ENCODE data around the gene GGT6.
A peak's percentile ranks its signal among the peaks of the same experiment; 100 is the strongest.

The GGT6 gene

DNA sequence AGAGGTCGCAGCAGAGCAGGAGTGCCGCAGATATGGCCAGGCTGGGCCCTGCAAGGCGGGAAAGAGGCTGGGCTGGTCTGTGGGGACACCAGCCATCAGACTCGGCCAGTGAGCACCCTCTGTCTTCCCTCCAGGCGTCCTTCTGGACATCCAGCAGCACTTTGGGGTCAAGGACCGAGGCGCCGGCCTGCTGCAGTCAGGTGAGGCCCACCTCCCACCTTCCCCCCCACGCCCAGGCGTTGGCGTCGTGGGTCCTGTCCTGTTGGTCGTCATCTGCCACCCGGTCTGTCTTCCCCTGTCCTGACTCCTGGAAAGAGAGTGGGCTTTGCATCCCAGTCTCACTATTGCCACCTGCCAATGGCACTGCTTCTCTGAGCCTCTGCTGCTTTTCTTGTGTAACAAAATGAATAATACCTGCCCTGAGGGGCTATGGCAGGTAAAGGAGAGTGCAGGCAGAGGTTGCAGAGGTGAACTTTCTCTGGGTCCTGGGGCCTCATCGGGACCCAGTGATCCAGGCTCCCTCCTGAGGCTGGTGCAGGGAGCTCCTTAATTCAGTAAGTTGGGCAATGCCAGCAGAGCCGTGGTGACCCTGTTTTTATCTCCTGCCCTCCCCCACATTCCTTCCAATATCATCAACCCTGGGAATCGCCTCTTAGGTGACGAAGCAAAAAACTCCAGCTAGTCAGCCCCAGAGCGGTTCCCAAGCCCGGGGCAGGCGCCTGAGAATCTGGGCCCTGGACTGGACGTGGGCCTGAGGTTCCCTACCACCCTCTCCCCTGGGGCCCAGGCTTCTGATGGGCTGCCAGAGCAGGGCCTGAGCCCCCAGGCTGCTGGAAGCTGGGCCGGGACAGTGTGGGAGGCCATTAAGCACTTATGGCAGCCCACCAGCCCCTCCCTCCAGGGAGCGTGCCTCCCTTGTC is 47.0 kb downstream of the GGT6 start:
- TF ChIP-seq CTCF (IDR thresholded peaks at IDR 0.05): no peak
- H3K27ac Mint-ChIP-seq: peak overlapping the region; percentile 36
- no peaks in the 10 kb centered on the region for H3K9me3 Mint-ChIP-seq
- peaks cover 47% of the 10 kb centered on the region for H3K4me1 Mint-ChIP-seq
- H3K36me3 Mint-ChIP-seq (ENCODE audit: low read depth): no peaks in the 10 kb centered on the region
- no peak for DNase-seq
- H3K4me3 Mint-ChIP-seq: no peak overlapping the region
- H3K27me3 Mint-ChIP-seq (ENCODE audit: low read depth, poor library complexity): peaks cover 21% of the 10 kb centered on the region

GRCh38 chr17:4512156-4513112 is 47.9 kb downstream of the GGT6 start:
- no peak overlapping the region for H3K27ac Mint-ChIP-seq

DNA sequence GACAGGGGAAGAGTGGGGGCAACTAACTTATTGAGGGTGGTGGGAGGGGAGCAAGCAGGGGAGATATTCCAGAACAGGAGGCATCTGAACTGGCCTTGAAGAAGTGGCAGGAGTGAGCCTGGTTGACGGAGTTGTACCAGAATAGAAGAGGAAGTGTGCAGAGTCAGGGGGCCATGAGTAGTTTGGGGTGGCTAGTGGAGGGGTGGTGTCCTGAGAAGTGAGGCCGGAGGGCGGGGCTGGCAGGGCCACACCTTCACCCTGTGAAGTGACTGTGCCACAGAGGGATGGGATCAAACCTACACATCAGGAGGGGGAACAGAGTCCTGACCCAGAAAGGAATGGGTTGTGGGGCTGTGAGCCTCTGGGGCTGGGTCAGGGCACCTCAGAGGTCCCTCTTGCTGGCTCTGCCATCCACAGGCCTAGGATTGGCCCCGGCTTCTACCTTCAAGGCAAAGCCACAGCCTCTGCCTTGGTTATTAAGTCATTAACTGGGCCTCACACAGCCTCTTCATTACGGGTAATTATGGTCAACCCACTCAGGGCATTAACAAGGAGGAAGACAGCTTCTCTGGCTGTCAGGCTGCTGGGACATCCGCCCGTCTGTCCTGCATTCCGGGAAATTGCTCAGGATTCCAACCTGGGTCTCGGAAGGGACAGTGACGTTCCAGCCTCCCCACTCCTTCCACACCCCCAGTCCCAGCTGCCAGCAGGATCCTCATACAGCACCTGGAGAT is 49.0 kb downstream of the GGT6 start:
- Mint-ChIP-seq H3K36me3 (ENCODE audit: low read depth) (no peaks in the 10 kb centered on the region), H3K27me3 (ENCODE audit: low read depth, poor library complexity) (peaks cover 20% of the 10 kb centered on the region), H3K9me3 (no peaks in the 10 kb centered on the region), H3K4me3 (no peak overlapping the region), H3K4me1 (peaks cover 40% of the 10 kb centered on the region), H3K27ac (peak overlapping the region; percentile 29)
- no peak for DNase-seq
- no peak for TF ChIP-seq CTCF (IDR thresholded peaks at IDR 0.05)

More at GRCh38 chr17:4512156-4513112, 47.9 kb downstream of the GGT6 start:
- Mint-ChIP-seq H3K9me3 (no peaks in the 10 kb centered on the region), H3K36me3 (ENCODE audit: low read depth) (no peaks in the 10 kb centered on the region), H3K4me3 (no peak overlapping the region), H3K27me3 (ENCODE audit: low read depth, poor library complexity) (peaks cover 20% of the 10 kb centered on the region), H3K4me1 (peaks cover 44% of the 10 kb centered on the region)
- no peak for TF ChIP-seq CTCF (IDR thresholded peaks at IDR 0.05)
- no peak for DNase-seq

- H3K27me3 Mint-ChIP-seq (ENCODE audit: low read depth, poor library complexity): peaks cover 24% of the 10 kb centered on the region
- no peak overlapping the region for H3K4me3 Mint-ChIP-seq
- no peak overlapping the region for H3K27ac Mint-ChIP-seq
- H3K36me3 Mint-ChIP-seq (ENCODE audit: low read depth): no peaks in the 10 kb centered on the region
- H3K9me3 Mint-ChIP-seq: no peaks in the 10 kb centered on the region
- no peak for DNase-seq
- H3K4me1 Mint-ChIP-seq: peaks cover 38% of the 10 kb centered on the region
- no peak for TF ChIP-seq CTCF (IDR thresholded peaks at IDR 0.05)
Measured at GRCh38 chr17:4510618-4510941, 49.8 kb downstream of the GGT6 start.

DNA sequence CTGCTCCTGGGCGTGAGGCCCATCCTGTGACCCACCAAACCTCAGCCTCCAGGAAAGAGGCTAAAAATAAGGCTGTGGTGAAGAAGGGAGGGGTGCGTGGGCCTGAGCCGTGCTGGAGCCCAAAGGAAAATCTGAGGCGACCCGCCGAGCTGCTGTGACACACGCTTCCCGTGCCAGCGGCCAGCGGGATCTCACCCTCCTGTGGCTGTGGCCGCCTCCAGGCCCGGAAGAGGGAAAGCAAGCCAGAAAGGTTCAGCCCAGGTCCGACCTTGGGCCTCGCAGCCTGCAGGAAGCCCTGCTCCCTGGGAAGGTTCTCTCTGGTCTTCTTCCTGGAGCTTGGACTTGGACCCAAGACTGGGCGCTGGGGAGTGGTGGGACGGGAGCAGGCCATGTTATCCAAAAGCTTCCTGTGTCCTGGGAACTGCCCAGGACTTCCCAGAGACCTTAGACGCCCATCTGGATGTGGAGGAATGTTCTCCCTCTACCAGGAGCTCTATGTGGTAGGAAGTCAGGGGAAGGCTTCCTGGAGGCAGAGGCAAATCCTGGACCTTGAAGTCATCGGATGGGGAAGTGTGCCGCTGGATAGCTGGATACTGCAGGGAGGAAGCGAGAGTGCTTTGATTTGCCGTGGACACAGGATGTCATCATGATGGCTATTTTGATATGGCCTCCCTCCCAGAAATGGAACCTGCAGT is 50.3 kb downstream of the GGT6 start:
- Mint-ChIP-seq H3K4me1 (peaks cover 38% of the 10 kb centered on the region), H3K27ac (no peak overlapping the region), H3K4me3 (no peak overlapping the region), H3K9me3 (no peaks in the 10 kb centered on the region), H3K36me3 (ENCODE audit: low read depth) (no peaks in the 10 kb centered on the region), H3K27me3 (ENCODE audit: low read depth, poor library complexity) (peaks cover 27% of the 10 kb centered on the region)
- no peak for TF ChIP-seq CTCF (IDR thresholded peaks at IDR 0.05)
- DNase-seq: no peak
